ELF-1 (cell line): ENCODE data around the gene BTBD1.

ENCODE experiments used
- DNase-seq: peaks from one replicate; pipeline ENCODE4 v3.0.0-alpha.2; 2016; ENCODE audit warnings: low read depth, low spot score

BTBD1 gene

DNA sequence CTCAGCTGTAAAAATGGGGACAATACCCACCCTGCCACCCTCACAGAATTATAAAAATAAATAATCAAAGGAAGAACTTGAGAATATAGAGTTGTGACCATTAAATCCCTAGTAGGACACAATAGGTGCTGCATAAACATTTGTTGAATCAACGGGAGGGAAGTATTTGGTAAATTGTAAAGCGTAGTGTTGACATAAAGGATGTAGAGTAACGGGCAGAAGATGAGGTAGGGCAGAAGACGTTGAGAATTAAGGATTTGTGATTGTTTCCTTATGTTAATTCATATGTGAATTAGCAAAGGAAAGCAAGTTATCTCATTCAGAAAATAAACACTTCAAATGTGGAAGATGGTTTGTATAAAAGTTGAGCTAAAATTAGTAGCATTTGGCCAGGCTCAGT, 73.9 kb downstream of the BTBD1 start:
- DNase-seq, result no peak

DNA sequence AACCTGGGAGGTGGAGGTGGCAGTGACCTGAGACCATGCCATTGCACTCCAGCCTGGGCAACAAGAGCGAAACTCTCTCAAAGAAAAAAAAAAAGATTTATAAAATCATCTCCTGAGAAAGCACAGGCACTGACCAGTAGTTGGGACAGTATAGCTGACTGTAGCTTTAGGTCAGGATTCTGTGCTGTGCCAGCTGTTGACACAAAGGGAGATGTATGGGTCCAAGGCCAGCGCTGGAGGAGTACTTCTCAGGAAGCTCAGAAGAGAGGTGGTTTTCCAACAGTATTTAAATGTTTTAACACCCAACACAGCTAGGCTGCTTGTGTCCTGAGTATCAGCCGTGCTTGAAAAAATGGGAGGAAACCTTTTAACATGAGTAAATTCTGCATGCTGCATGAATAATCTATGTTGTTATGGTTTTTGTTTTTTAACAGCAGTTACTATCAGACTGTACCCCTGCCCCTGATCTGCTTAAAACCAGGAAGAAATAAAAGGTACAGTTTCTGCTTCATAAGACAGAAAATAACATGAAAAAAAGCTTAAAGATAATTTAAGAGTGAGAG, 74.5 kb downstream of the BTBD1 start:
- DNase-seq, result no peak

DNA sequence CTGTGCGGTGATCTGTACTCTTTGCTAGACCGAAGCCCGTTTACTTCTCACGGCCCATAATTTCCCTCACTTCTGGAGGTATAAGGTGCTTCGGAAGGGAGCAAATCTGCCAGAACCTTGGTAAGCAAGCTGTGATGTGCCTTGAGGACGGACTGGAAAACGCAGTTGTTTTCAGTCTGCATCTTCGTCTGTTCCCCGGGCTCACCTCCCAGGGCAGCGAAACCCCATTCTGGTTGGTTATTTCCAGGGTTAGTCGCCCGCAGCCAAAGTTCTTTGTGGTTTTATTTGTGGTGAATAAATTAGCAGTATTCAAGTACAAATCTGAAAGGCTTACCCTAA, 80.6 kb downstream of the BTBD1 start:
- no peak for DNase-seq

DNA sequence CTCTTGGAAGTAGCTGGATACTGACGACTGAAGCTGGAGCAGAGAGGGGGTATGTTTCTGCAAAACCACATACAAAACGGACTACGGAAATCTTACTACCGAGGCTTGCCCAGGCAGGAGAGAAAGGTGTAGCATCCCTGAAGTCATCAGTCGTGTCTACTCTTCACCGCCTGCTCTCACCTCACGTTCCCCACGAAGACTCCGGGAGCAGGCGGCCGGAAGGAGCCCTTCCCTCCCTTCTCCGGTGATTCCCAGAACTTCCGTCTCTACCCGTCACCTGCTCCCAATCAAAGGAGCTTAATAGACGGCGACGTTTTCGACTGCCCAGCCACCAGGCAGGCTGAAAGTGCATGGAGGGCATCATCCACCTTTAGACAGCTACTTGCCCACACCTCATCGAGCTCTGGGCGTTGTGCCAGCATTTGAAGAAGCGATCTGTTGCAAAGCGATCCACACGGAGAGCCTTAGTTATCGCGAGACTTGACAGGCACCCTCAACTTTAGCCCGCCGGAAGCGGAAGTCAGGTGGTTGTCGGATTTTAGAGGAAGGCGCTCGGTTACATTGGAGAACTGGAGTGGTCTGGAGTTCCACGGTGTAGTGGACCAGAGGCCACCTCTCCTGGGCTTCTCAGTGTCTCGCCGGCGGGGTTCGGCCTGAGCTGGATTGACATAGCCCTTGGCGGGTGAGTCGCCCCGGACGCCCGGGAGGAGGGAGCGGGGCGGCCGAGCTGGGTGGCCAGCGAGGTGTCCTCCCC, 81.2 kb downstream of the BTBD1 start, which contains the start of gene RAMAC:
RAMAC (plus strand) TSS at position 523 of the 754 bp plus-strand sequence. CDS start 2,809 bp downstream, outside the sequence.
- peak; percentile 95 for DNase-seq

DNA sequence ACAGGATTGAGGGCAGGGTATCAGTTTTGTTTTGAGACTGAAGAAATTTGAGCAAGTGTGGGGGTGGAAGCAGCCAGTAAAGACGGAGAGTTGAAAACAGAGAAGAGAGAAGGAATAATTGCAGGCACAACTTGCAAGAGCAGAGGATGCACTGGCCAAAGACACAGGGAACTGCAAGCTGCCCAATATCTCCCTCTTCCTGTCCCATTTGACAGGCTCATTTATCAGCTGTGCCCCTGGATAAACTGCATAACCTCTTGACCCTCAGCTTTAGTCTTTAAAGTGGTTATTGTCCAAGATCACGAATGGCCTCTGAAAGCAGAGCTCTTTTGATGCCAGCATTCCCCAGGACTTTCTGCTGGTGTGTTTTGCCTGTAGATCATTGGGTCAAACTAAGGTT, 86.1 kb downstream of the BTBD1 start:
- no peak for DNase-seq

DNA sequence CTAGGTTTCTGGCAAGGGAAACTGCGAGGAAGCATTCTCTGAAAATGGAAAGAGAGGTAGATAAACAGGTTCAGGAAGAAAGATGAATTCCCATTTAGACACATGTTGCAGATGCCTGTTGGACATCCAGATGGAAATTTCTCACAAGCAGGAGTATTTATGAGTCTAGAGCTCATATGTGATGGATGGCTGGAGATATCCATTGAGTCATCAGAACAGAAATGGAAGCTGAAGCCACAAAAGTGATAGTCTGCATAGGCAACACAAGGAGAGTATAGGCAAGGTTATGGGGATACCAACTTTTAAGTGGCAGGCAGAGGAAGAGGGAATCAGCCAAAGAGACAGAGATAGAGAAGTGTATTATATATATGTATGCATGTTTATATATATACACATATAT, 87.3 kb downstream of the BTBD1 start:
- DNase-seq, result no peak

DNA sequence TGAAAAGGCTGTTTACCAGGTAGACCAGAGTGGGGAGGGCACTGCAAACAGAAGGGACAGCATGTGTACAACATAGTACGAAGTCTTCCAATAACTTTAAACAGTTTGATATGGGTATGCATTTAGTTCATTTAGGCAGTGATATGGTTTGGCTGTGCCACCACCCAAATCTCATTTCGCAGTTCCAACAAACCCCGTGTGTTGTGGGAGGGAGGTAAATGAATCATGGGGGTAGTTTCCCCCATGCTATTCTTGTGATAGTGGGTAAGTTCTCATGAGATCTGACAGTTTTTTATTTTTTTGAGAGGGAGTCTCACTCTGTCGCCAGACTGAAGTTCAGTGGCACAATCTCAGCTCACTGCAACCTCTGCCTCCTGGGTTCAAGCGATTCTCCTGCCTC, 88.6 kb downstream of the BTBD1 start:
- DNase-seq, result no peak

DNA sequence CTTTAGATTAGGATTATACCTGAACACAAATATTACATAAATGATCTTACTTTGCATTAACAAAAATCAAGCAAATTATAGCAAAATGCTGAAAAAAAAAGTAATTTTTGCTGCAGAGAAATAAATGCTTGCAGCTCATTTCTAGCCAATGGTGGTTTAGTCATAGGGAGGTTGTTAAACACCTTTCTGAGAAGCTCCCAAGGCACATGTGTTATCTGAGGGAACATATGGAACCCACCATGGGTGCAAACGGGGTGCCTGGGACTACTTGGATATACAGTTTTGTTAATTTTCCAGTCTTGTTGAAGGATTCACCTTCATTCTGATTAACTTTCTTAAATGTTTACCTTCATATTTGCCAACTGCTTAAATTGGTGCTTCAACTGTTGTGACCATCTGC, 90.0 kb downstream of the BTBD1 start:
- no peak for DNase-seq

DNA sequence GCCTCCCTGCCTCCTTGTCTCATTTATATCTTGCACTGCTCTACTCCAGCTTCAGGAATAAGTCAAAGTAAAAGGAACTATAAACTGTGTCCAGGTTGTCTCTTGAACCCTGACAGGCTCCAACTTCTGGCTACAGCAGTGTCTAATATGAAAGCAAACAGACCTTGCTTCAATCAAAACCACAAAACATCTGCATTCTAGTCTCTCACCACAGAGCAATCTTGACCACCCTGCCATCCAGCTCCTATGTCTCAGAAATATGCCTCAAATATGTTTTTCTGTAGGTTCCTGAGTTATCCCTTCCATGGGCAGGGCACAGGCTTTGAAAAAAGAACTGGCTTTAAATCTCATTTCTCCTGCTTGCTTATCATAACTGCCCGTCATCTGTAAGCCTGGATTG, 94.1 kb downstream of the BTBD1 start:
- no peak for DNase-seq

DNA sequence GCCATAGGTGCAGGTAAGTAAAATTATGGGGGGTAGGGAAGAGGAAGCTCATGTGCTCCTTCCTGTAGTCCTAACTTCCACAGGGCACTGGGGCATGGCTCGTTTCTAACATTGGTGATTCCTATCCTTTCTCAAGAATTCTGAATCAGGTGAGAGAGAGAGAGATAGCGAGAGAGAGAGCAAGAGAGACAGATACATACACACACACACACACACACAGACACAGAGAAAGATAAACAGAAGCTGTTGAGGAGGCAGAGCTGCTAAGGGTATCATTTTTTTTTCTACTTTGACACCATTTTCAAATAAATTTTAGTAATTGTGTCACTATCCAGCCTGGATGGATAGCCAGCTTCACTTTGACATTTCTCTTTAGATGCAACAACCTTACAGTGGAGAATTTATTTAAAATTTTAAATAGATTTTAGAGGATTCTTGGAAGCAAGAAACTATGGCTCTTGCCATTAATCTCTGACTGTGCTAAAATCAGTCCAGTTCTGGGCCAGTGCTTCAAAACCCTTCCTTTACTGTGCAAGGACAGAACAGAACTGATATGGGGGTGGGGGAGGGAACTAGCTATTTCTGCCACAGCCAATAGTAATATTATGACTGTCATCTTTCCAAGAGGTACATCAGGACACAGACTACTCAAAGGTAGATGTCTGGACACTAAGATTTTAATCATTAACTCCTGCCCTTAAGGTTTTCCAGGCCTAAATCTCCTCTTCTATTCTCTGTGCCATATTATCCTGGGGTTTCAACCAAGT, 95.7 kb downstream of the BTBD1 start:
- no peak for DNase-seq

DNA sequence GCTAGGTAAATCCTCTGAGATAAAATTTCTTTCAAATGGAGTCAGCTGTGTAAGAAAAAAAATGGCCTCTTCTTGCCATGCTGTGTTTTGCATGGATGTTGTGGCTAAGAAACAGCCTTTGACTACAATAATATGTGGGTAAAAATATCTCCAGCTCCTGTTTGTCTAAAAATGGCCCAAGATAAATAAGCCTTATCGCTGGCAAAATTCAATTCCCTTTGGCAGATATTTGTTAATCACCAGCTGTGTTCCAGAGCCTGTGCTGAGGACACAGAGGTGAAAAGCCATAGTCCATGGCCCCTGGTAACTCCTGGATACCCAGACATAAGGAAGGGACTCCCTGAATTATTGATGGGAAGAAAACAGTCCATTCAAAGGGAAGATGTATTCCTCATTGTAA, 96.4 kb downstream of the BTBD1 start:
- no peak for DNase-seq

DNA sequence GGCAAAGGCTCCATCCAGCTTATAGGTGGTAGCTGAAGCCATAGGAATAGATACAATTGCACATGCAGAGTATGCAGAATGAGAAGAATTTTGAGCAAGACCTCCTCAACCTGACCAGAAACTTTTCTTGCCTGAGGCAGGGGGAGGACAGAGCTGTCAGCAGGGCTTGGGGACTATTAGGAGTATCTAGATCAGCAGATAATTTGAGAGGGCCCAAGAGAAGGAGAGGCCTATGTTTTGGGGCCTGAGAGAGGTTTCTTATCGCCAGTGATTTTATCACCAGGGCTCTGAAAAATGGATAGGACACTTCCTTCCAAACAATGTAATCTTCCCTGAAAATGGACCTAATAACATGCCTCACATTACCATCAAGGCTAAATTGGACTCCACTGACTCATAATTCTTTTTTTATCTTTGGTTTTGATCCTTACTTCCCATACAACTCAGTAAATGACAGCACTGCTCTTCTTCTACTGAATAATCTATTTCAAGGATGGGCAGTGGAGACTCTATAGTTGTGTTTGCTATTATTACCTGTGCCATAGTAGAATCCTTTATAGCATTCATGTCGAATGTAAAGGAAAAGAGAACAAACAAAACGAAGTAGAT, 96.9 kb downstream of the BTBD1 start:
- DNase-seq, result no peak

DNA sequence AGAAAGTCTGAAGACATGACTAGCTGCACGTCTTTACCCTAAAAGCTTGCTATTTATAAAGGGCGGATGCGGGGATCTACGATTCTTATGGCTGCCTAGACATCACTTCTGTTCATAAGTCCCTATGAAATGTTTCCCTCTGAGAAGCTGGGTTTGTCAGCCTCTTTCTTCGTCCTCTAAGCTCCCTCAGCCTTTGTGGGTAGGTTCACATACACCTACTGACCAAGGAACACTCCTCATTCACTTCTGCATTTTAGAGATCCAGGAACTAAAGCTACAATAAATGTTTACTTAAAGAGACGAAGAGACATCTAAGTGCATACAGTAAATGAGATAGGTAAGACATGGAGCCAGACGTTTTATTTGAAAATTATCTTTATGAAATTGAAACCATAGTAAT, 97.7 kb downstream of the BTBD1 start:
- no peak for DNase-seq

DNA sequence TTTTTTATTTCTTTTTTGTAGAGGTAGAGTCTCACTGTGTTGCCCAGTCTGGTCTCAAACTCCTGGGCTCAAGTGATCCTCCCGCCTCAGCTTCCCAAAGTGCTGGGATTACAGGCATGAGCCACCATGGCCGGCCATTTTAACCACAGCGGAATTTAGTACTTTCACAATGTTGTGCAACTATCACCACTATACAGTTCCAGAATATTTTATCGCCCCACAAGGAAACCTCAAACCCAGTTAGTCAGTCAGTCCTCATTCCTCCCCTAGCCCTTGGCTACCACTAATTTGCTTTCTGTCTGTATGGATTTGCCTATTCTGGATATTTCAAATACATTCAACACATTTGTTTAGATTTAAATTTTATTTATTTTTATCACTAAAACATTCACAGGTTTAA, 99.0 kb downstream of the BTBD1 start:
- no peak for DNase-seq

DNA sequence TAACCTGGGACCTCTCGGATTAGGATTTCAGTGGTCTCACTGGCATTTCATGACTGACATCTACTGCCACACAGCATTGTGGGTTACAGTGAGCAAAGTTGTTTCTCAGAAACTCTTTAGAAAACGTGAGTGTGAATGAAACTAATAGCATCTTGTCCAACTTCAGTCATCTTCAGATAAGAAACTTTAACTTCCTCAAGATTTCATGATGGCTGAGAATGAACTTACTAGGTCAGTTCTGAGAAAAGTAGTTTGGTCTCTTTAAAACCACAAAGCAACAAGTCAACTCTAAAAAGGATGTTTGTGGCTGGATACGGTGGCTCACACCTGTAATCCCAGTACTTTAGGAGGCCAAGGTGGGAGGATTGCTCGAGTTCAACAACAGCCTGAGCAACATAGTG, 100.4 kb downstream of the BTBD1 start:
- no peak for DNase-seq
